GDM1 (cell line): ENCODE measurements around the gene B4GALNT3.
A peak's percentile ranks its signal among the peaks of the same experiment; 100 is the strongest.
"Not testable (repeated sequence)": the region's sequence is repeated elsewhere in the genome, so short reads cannot be mapped to it uniquely, and the experiment has no call there.

Experiments
- DNase-seq: peaks from one replicate; lab custom pipeline; 2025; lab: John Stamatoyannopoulos, UW

The B4GALNT3 gene

GRCh38 chr12:459430-460258, at the start of gene B4GALNT3:
B4GALNT3 (plus strand) TSS chr12:459939; CDS start chr12:460377, 438 bp downstream.
- no peak for DNase-seq

DNA sequence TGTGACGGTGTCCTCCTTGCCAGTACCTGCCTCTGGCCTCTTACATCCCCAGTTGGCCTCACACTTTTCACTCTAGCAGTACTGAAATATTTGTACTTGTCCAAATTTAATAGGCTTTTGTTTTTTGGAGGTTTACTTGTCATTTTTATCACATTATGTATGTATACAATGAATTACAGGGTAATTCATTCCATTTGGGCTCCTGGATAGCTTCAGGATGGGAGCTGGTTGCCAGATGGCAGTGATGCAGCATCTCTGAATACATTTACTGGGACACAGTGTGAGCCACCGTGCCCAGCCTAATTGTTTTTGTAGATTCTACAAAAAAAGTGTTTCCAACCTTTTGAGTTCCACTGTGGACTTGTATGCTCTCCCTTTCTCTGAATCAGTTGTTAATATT, 44.9 kb upstream of the B4GALNT3 start:
- DNase-seq = no peak

GRCh38 chr12:418432-418831, 41.3 kb upstream of the B4GALNT3 start:
- DNase-seq = no peak

GRCh38 chr12:422526-422925, 37.2 kb upstream of the B4GALNT3 start:
- DNase-seq = no peak

- not testable (repeated sequence) for DNase-seq
These were observed 24.0 kb upstream of the B4GALNT3 start for GRCh38 chr12:435737-436136.

DNA sequence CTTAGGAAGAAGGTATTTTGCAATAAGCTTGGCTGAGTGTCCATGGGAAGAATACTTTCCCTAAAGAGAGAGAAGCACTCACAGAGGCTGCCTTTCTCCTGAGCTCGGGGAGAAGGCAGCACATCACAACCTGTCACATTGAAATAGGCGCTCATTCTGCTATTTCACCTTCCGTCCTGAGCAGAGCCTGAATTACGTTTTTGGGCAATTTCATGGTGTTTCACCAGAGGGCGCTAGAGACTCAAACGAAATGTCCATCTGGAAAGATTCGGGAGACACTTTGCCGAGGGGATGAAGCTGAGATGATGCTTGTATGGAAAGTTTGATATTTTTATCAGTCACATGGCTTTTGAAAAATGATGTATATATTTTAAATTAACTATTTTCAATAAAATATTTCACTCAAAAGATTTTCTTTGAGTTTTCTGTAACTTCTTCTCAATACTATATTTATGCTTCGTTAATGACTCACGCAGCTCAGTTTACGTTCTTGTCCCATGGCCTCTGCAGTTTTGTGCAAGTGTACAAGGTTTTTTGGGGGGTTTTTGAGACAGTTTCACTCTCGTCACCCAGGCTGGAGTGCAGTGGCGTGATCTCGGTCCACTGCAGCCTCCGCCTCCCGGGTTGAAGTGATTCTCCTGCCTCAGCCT, 17.4 kb upstream of the B4GALNT3 start:
- DNase-seq = peak; percentile 12

DNA sequence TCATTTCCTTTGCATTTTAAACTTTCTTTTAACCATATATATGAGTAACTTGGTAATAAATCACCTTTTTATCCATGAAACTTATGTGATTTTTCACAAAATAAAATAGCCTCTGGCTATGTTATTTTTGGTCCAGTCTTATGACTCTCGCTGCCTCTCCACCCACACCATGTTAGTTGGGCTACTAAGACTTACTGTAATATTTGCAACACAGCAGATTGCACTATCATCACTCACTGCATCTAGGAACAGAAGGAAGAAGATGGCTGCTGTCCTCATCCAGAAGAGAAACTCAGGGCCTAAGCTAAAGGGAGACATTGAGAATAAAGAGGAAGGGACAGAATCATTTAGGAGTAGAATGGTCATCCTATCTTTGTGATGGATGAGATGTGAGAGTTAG, 12.6 kb upstream of the B4GALNT3 start:
- no peak for DNase-seq

- no peak for DNase-seq
These were observed 10.5 kb upstream of the B4GALNT3 start for GRCh38 chr12:449203-449602.

DNA sequence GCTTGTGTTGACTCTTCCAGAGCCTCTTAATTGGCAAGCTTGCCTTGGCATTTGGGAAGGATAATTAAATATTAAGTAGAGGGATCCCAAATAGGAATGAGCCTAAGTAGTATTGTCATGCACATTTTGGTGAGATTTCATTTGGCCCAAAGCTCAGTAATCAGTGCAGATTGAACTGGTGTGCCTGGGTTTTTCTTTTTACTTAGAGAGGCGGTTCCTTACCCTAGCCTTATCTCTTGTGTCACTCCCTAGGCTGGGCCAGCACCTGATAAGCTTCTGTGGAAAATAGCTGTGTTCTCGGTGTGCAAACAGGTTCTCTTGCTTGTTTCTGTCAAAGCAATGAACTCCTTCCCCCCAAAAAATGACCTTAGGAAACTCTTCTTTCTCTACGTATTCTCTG, 9.3 kb upstream of the B4GALNT3 start:
- no peak for DNase-seq

DNA sequence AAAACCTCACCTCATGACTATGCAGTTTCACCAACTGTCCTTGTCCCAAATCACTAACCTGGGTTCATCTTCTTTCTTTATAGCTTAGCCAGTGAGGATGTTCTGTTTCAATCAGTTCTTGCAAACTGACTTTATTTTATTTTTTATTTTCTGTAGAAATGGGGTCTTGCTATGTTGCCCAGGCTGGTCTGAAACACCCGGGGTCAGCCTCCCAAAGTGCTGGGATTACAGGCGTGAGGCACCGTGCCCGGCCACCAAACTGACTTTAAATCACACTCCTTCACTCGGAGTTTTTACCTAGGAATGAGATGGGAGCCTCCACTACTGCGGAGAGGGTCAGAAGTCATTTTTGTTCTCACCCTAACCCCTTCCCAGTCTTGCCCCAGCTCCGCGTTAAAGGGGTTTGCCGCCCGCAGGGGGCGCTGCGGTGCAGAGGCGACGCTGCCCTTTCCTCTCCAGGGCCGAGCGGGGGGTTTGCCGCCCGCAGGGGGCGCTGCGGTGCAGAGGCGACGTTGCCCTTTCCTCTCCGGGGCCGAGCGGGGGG, 7.0 kb upstream of the B4GALNT3 start:
- no peak for DNase-seq

- no peak for DNase-seq
These were observed 4.9 kb upstream of the B4GALNT3 start for GRCh38 chr12:454833-455232.

DNA sequence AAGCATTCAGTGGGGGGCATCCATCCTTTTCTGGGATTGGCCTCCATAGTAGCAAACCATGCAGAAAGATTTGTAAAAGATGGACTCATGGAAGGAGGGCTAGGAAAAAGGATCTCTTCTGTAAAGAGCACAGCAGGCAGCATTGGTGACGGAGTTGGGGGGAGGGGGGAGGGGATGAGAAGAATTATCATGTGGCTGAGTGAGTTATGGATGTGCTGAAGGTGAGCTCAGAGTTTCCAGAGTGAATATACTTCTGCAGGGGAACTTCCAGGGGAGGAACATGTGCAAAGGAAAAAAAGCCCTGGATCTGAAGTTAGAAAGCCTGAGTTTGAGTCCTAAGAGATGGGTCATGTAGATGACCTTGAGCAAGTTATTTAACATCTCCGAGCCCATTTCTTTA, 3.9 kb upstream of the B4GALNT3 start:
- no peak for DNase-seq

- DNase-seq = no peak
These were observed 2.1 kb upstream of the B4GALNT3 start for GRCh38 chr12:457676-458075.

- DNase-seq = no peak
These were observed 699 bp upstream of the B4GALNT3 start for GRCh38 chr12:459050-459429.

DNA sequence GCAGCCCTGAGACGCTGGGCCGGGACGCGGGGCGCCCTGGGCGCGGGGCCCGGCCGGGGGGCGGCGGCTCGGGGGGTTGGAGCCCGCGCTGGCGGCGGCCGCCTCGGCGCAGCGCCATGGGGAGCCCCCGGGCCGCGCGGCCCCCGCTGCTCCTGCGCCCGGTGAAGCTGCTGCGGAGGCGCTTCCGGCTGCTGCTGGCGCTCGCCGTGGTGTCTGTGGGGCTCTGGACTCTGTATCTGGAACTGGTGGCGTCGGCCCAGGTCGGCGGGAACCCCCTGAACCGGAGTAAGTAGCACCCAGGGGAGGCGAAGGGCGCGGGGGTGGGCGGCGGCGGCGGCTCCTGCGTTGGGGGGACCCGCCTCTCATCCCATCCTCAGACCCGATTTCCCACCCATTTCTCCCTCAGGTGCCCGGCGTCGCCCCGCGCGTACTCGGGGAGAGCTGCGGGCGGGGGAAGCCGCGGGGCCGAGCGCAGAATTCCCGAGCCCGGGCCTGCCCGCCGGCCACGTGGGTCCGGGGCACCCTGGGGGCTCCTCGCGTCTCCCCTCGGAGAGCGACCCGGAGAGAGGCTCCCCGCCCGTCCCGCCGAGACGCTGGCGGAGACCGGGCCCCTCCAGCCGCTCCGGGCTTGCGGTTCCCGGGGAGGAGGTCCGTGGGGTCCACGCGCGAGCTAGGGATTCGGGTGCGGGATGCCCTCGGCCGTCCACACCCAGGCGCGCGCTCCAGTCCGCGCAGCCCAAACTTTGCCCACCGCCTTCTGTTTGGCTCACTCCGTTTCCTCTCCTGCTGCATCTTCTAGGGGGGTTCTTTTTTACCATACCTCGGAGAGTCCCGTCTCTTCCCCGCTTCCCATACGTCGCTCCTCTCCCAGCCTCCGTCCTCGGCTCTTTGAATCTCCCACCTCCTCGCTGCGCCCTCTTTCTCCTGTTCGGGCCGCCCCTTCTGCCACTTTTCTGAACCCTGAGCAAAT, 807 bp downstream of the B4GALNT3 start:
- no peak for DNase-seq

DNA sequence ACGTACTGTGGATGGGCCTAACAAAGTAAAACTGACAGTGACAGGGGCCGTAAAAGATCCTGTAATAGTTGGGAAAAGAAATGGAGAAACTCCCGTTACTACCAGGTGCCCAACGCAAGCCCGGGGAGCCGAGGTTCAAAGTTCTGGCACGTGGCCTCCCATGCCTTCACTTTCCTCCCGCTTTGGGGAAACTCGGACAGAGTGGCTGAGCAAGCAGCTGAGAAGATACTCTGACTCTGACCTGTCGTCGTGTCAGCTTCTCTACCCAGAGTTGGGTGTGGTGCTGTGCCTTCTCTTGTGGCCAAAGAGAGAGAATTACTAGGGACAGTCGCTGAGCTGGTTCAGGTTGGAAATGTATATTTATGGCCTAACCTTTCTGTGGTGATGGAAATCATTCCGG, 1.7 kb downstream of the B4GALNT3 start:
- DNase-seq = no peak

DNA sequence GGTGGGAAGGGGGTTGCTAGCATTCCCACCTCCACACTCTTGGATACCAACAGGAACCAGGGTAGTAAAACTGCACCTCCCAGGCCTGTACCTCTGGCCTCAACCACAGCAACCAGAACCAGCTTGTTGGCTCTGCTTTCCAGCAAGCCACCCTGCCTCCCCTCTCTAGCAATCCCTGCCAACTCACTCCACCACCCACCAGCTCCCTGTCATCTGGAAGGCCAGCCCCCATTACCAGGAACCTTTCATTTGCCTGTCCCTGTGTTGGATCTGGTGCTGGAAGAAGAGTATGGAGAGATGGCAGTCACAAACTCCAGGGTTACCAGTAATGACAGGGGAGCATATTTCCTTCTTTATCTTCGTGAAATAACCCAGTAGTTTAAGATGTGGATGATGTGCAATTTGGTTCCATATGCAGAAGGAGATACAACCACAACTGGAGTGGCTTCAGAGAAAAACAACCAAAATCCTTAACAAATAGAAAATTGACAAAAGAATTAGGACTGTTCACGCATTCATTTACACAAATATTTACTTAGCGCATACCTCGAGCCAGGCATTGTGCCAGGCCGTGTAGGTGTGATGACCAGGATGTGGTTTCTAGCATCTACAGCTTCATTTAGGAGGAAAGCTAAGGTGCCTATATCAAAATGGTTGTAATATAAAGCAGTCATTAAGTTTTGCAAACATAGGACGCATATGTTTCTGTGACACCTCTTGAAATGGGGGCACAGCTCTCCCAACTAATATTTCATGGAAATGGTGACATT, 3.4 kb downstream of the B4GALNT3 start:
- no peak for DNase-seq

DNA sequence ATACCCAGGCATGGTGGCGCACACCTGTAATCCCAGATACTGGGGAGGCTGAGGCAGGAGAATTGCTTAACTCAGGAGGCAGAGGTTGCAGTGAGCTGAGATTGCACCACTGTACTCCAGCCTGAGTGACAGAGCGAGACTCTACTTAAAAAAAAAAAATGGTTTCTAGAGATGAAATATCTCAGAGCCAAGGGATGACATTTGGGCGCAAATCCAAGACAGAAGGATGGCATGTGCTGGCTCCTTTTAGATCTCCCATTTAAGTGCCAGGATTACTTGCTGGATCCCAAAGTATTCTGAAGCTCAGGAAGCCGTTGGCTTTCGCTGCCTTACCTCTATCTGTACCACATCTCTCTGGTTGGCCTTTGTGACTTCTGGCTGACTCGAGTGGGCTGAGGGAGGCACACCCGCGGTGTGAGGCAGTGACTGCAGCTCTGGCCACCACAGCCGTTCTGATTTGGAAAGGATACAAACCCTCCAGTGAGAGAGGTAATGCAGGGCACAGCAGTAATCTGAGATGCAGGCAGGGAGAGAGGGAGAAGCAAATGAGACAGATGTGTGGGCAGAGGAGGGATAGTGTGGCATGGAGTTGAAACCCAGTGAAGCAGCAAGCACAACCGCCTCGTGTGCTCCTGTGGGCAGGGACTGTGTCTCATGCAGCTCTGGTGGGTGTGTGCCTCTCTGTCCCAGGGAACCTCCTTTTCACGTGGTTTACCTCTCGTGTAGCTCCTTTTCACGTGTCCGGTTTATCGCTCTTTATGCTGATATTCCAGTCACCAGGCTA, 4.9 kb downstream of the B4GALNT3 start:
- no peak for DNase-seq

GRCh38 chr12:466039-466438, 6.3 kb downstream of the B4GALNT3 start:
- DNase-seq = no peak

DNA sequence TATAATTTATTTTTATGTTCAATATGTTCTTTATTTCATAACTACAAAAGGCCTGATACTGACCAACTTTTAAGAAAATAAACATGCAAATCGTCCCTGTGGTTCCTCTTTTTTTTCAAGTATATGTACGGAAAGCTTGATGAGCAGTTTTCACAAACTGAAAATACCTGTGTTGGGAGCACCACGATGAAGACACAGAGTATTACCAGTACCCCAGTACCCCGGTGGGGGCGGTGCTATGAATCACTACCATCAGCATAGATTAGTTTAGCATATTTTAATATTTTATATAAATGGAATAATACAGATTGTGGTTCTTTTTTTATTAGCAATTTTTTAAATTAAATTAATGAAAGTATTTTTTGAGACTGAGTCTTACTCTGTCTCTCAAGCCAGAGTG, 7.0 kb downstream of the B4GALNT3 start:
- DNase-seq = no peak

GRCh38 chr12:467591-467990, 7.9 kb downstream of the B4GALNT3 start:
- DNase-seq = no peak
